IMR-90 (cell line): ENCODE data around the gene NOP9. TPM values are rescaled to one million over a fixed set of nuclear protein-coding genes. Genes with fewer than 3 reads are reported as not detected.

ENCODE experiments used
- ATAC-seq: fragments of 200-7000 bp; cut with Tn5 transposase; 2 replicates; pipeline ENCODE4 v1.9.1; 2020; ENCODE audit warnings: low read depth, mild to moderate bottlenecking, moderate library complexity
- BruUV-seq: library from RNA; stranded (reverse); fragments of 400-500 nt; replicated peaks from 2 replicates; lab custom pipeline; 2021; lab: Mats Ljungman, UMichigan
- CTCF ChIA-PET: fragments of 300-600 bp; formaldehyde crosslinking; extraction: SDS; loops from one replicate; lab custom pipeline; 2021; ENCODE audit warnings: antibody characterized with exemption; lab: Yijun Ruan, JAX
- POLR2A ChIA-PET: fragments of 300-600 bp; sonication (Branson Sonifier 250); formaldehyde crosslinking; loops from one replicate; lab custom pipeline; 2022; ENCODE audit warnings: antibody characterized with exemption; ENCODE audit not compliant: unreplicated experiment; lab: Charles Lee
- DNase-seq: peaks from one replicate; pipeline ENCODE4 v3.0.0; 2013
- H2AFZ ChIP-seq: replicated peaks from 2 replicates; pipeline ENCODE3; 2013; ENCODE audit warnings: low read length, mild to moderate bottlenecking; ENCODE audit not compliant: poor library complexity
- H2AK5ac ChIP-seq: 2 replicates; pipeline ENCODE4 v1.6.1; 2013; ENCODE audit warnings: low read depth, low read length, inconsistent platforms
- H2AK9ac ChIP-seq: replicated peaks from 2 replicates; pipeline ENCODE3; 2013; ENCODE audit warnings: mild to moderate bottlenecking, low read depth, low read length, moderate library complexity; ENCODE audit not compliant: poor library complexity
- H2BK120ac ChIP-seq: 2 replicates; pipeline ENCODE4 v1.6.1; 2013; ENCODE audit warnings: low read depth, low read length, inconsistent platforms
- H2BK15ac ChIP-seq: 3 replicates; pipeline ENCODE4 v1.6.1; 2013; ENCODE audit warnings: low read depth, low read length, inconsistent platforms
- H2BK20ac ChIP-seq: 2 replicates; pipeline ENCODE4 v1.6.1; 2013; ENCODE audit warnings: low read depth, mild to moderate bottlenecking, inconsistent platforms, low read length, moderate library complexity
- H2BK5ac ChIP-seq: 2 replicates; pipeline ENCODE4 v1.6.1; 2013; ENCODE audit warnings: mild to moderate bottlenecking, low read depth, low read length, inconsistent platforms; ENCODE audit not compliant: poor library complexity, severe bottlenecking
- H3K14ac ChIP-seq: replicated peaks from 2 replicates; pipeline ENCODE4 v1.6.1; 2013; ENCODE audit warnings: low read depth, low read length, inconsistent platforms
- H3K18ac ChIP-seq: 2 replicates; pipeline ENCODE4 v1.6.1; 2013; ENCODE audit warnings: low read depth, low read length, control low read depth
- H3K23ac ChIP-seq: 2 replicates; pipeline ENCODE4 v1.6.1; 2013; ENCODE audit warnings: low read depth, low read length, inconsistent platforms
- H3K27ac ChIP-seq: 2 replicates; pipeline ENCODE4 v1.5.1; 2013; ENCODE audit warnings: mild to moderate bottlenecking, control low read depth, low read length; ENCODE audit not compliant: insufficient read depth
- H3K27me3 ChIP-seq: 2 replicates; pipeline ENCODE4 v1.6.1; 2013; ENCODE audit warnings: low read length; ENCODE audit not compliant: control insufficient read depth, insufficient read depth
- H3K36me3 ChIP-seq: 2 replicates; pipeline ENCODE4 v1.6.1; 2013; ENCODE audit warnings: low read length, mixed read lengths; ENCODE audit not compliant: control insufficient read depth, insufficient read depth
- H3K4ac ChIP-seq: 2 replicates; pipeline ENCODE4 v1.6.1; 2013; ENCODE audit warnings: low read depth, low read length, inconsistent platforms
- H3K4me1 ChIP-seq: 2 replicates; pipeline ENCODE4 v1.6.1; 2013; ENCODE audit warnings: low read length, mixed read lengths; ENCODE audit not compliant: control insufficient read depth, insufficient read depth
- H3K4me2 ChIP-seq: 2 replicates; pipeline ENCODE4 v1.6.1; 2013; ENCODE audit warnings: low read depth, mild to moderate bottlenecking, control low read depth, low read length, moderate library complexity
- H3K4me3 ChIP-seq: 2 replicates; pipeline ENCODE4 v1.5.1; 2013; ENCODE audit warnings: low read depth, mild to moderate bottlenecking, control low read depth, low read length, moderate library complexity; ENCODE audit not compliant: insufficient read depth
- H3K56ac ChIP-seq: 2 replicates; pipeline ENCODE4 v1.6.1; 2013; ENCODE audit warnings: low read length, inconsistent platforms; ENCODE audit not compliant: insufficient read depth; ENCODE audit errors: extremely low read depth
- H3K79me1 ChIP-seq, 2 experiments: 2 replicates each; pipeline ENCODE4 v1.6.1; 2013; ENCODE audit warnings: low read length in 2 of 2, inconsistent platforms in 1 of 2, low read depth in 1 of 2
- H3K9ac ChIP-seq: 2 replicates; pipeline ENCODE4 v1.6.1; 2013; ENCODE audit warnings: low read depth, low read length, control low read depth
- H3K9me1 ChIP-seq: 2 replicates; pipeline ENCODE4 v1.6.1; 2013; ENCODE audit warnings: low read length, inconsistent platforms; ENCODE audit not compliant: insufficient read depth
- H3K9me3 ChIP-seq: 2 replicates; pipeline ENCODE4 v1.6.1; 2013; ENCODE audit warnings: low read length; ENCODE audit not compliant: control insufficient read depth, insufficient read depth
- H4K20me1 ChIP-seq: 2 replicates; pipeline ENCODE4 v1.6.1; 2013; ENCODE audit warnings: low read length, inconsistent platforms; ENCODE audit not compliant: insufficient read depth
- H4K5ac ChIP-seq: 2 replicates; pipeline ENCODE4 v1.6.1; 2013; ENCODE audit warnings: mild to moderate bottlenecking, low read depth, low read length, control low read depth
- H4K8ac ChIP-seq, 2 experiments: 2 replicates each; pipeline ENCODE4 v1.6.1; 2013; ENCODE audit warnings: low read depth in 2 of 2, low read length in 2 of 2, control low read depth in 1 of 2, inconsistent platforms in 1 of 2
- H4K91ac ChIP-seq: 2 replicates; pipeline ENCODE4 v1.6.1; 2013; ENCODE audit warnings: low read depth, low read length, inconsistent platforms; ENCODE audit not compliant: insufficient read depth
- BHLHE40 ChIP-seq: fragments of 150-350 bp; IDR thresholded peaks from 2 replicates; pipeline ENCODE4 v1.6.1; 2016; ENCODE audit warnings: mild to moderate bottlenecking, low read depth, low read length
- CEBPB ChIP-seq: IDR thresholded peaks from 2 replicates; pipeline ENCODE4 v1.6.1; 2012; ENCODE audit warnings: low read depth, low read length, improper control_type of control experiment
- CHD1 ChIP-seq: IDR thresholded peaks from 2 replicates; pipeline ENCODE4 v1.6.1; 2012; ENCODE audit warnings: low read depth, low read length, improper control_type of control experiment
- FOS ChIP-seq: fragments of 150-350 bp; IDR thresholded peaks from 2 replicates; pipeline ENCODE4 v1.6.1; 2016; ENCODE audit warnings: low read depth, low read length
- MAFK ChIP-seq: IDR thresholded peaks from 2 replicates; pipeline ENCODE4 v1.6.1; 2012; ENCODE audit warnings: low read depth, low read length, improper control_type of control experiment
- MAZ ChIP-seq: IDR thresholded peaks from 2 replicates; pipeline ENCODE4 v1.6.1; 2012; ENCODE audit warnings: low read depth, mild to moderate bottlenecking, low read length, improper control_type of control experiment, moderate library complexity, borderline replicate concordance
- MXI1 ChIP-seq: IDR thresholded peaks from 2 replicates; pipeline ENCODE4 v1.6.1; 2012; ENCODE audit warnings: low read depth, mild to moderate bottlenecking, low read length, moderate library complexity, borderline replicate concordance
- NFE2L2 ChIP-seq: fragments of 150-350 bp; IDR thresholded peaks from 2 replicates; pipeline ENCODE4 v1.6.1; 2016; ENCODE audit warnings: low read depth, mild to moderate bottlenecking, low read length
- POLR2A ChIP-seq: IDR thresholded peaks from 2 replicates; pipeline ENCODE4 v1.6.1; 2012; ENCODE audit warnings: mild to moderate bottlenecking, low read depth, low read length
- RCOR1 ChIP-seq: IDR thresholded peaks from 2 replicates; pipeline ENCODE4 v1.6.1; 2012; ENCODE audit warnings: mild to moderate bottlenecking, low read length, improper control_type of control experiment; ENCODE audit not compliant: insufficient replicate concordance
- RFX5 ChIP-seq: IDR thresholded peaks from 2 replicates; pipeline ENCODE4 v1.8.0; 2012; ENCODE audit warnings: low read depth, mild to moderate bottlenecking, low read length, moderate library complexity
- SMC3 ChIP-seq: fragments of 150-350 bp; IDR thresholded peaks from 2 replicates; pipeline ENCODE4 v1.6.1; 2016; ENCODE audit warnings: low read depth, mild to moderate bottlenecking, antibody characterized with exemption, low read length, moderate library complexity
- WGBS, 2 experiments: methylation state at CpG; one replicate each; pipeline versions ENCODE4 v1.1.5 to v1.1.7; 2013; ENCODE audit warnings: missing lambda C conversion rate in 2 of 2; ENCODE audit not compliant: insufficient read length in 1 of 2; ENCODE audit errors: extremely low coverage in 2 of 2; 5-methylcytosine and 5-hydroxymethylcytosine counted together
- dilution Hi-C: fragments of 300-500 bp; cut with HindIII; formaldehyde crosslinking; loops from one replicate; pipeline ENCODE4 v1.14.3; 2018; ENCODE audit warnings: low sequenced_read_pairs; ENCODE audit not compliant: unreplicated experiment
- in situ Hi-C: fragments of 300-500 bp; cut with MboI; formaldehyde crosslinking; loops from 3 replicates; pipeline ENCODE4 v1.14.3; 2019; ENCODE audit warnings: low sequenced_read_pairs, inconsistent platforms, mixed read lengths
- intact Hi-C: fragments of 100-400 bp; cut with micrococcal nuclease; formaldehyde crosslinking; loops from 2 replicates; pipeline ENCODE4 v1.10.0; 2022
- polyA plus RNA-seq, 3 experiments: library from polyadenylated mRNA; depleted of rRNA; stranded (reverse); fragments of >200 nt; gene quantifications; 2 replicates each; pipeline ENCODE4 v1.2.3, GENCODE V29; 2012; ENCODE audit warnings: low replicate concordance in 1 of 3
- total RNA-seq: library from RNA; depleted of rRNA; stranded (reverse); fragments of >200 nt; gene quantifications from 2 replicates; pipeline ENCODE4 v1.2.3, GENCODE V29; 2012
- TF ChIP-seq, protein P1 (sequence below): fragments of 150-350 bp; IDR thresholded peaks from 2 replicates; pipeline ENCODE4 v1.6.1; 2016; ENCODE audit warnings: low read depth, mild to moderate bottlenecking, low read length, moderate library complexity, borderline replicate concordance
- TF ChIP-seq, protein P2 (sequence below): fragments of 150-350 bp; IDR thresholded peaks from 2 replicates; pipeline ENCODE4 v1.6.1; 2017; ENCODE audit warnings: mild to moderate bottlenecking, antibody characterized with exemption, low read length, low read depth

NOP9 gene
- total and polyA plus RNA-seq, 2 of the 4 experiments (the other 2 are of a cell fraction), result 11.8 to 25.8 TPM

DNA sequence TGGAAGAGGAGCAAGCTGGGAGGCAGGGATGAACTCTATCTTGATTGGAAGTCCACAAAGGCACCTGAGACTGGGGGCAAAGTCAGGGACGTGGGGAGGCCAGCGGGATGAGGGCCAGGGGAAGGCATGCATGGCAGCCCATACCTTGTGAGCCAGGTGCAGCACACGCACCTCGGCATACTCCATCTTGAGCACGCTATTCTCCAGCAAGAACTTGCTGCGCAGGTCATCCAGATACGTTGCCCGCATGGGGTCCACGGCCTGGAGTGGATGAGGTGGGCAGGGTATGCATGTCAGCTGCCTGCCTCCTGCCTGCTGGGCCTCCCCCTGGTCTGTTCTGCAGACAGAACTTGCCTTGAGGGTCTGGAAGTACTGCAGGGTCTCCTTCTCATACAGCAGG is 32.1 kb upstream of the NOP9 start:
- intact Hi-C loops, result no loop called here
- in situ Hi-C loops, result no loop called here
- no peak overlapping the region for H3K14ac ChIP-seq
- no TSS peak for BruUV-seq
- H3K56ac ChIP-seq, result no peak overlapping the region
- no peak overlapping the region for H3K4ac ChIP-seq
- H2BK5ac ChIP-seq, result no peak overlapping the region
- no peak overlapping the region for H2AK5ac ChIP-seq
- dilution Hi-C loops, result no loop called here
- H3K18ac ChIP-seq, result no peak overlapping the region
- ATAC-seq (no peak), DNase-seq (no peak)
- peaks cover 29% of the 10 kb centered on the region for H3K36me3 ChIP-seq
- H3K4me1 ChIP-seq, result peaks cover 5% of the 10 kb centered on the region; the same call in 1 of the 2 replicates
- 81% methylated on average over 5 of the region's 9 CpGs; no CpG with 5 or more reads in 1 of the 2 experiments for WGBS, 2 experiments
- H2BK15ac ChIP-seq, result no peak overlapping the region
- H3K79me1 ChIP-seq, result peaks cover 8 to 18% of the 10 kb centered on the region in 2 experiments
- H4K91ac ChIP-seq, result no peak overlapping the region
- POLR2A ChIA-PET, result no interaction called here
- no peak overlapping the region for H4K5ac ChIP-seq
- no peak overlapping the region for H3K27ac ChIP-seq
- no peaks in the 10 kb centered on the region for H3K27me3 ChIP-seq
- no peak overlapping the region for H3K23ac ChIP-seq
- H4K8ac ChIP-seq, result no peak overlapping the region
- H3K4me3 ChIP-seq, result no peak overlapping the region
- H4K20me1 ChIP-seq, result no peaks in the 10 kb centered on the region
- no peak overlapping the region for H3K4me2 ChIP-seq
- H3K9me3 ChIP-seq, result no peaks in the 10 kb centered on the region
- no peak overlapping the region for H2AK9ac ChIP-seq
- no peak overlapping the region for H2BK20ac ChIP-seq
- no peak for TF ChIP-seq MXI1
- no peak for TF ChIP-seq MAFK
- TF ChIP-seq CEBPB, result no peak
- TF ChIP-seq BHLHE40, result no peak
- TF ChIP-seq, protein P1, sequence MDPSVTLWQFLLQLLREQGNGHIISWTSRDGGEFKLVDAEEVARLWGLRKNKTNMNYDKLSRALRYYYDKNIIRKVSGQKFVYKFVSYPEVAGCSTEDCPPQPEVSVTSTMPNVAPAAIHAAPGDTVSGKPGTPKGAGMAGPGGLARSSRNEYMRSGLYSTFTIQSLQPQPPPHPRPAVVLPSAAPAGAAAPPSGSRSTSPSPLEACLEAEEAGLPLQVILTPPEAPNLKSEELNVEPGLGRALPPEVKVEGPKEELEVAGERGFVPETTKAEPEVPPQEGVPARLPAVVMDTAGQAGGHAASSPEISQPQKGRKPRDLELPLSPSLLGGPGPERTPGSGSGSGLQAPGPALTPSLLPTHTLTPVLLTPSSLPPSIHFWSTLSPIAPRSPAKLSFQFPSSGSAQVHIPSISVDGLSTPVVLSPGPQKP, result no peak
- TF ChIP-seq RFX5, result no peak
- TF ChIP-seq SMC3, result no peak
- TF ChIP-seq MAZ, result no peak
- TF ChIP-seq, protein P2, sequence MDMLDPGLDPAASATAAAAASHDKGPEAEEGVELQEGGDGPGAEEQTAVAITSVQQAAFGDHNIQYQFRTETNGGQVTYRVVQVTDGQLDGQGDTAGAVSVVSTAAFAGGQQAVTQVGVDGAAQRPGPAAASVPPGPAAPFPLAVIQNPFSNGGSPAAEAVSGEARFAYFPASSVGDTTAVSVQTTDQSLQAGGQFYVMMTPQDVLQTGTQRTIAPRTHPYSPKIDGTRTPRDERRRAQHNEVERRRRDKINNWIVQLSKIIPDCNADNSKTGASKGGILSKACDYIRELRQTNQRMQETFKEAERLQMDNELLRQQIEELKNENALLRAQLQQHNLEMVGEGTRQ, result no peak
- no peak for TF ChIP-seq CHD1
- TF ChIP-seq FOS, result no peak
- no peak for TF ChIP-seq POLR2A
- no peak for TF ChIP-seq RCOR1
- no peak for TF ChIP-seq NFE2L2
- no peak overlapping the region for H2BK120ac ChIP-seq
- peaks cover 5% of the 10 kb centered on the region; the same call in 1 of the 2 replicates for H3K9me1 ChIP-seq
- no peak overlapping the region for H3K9ac ChIP-seq
- no peak overlapping the region for H2AFZ ChIP-seq
- CTCF ChIA-PET, result no interaction called here
